Thyroid gland (tissue), 4 donors: Measurements from ENCODE around the gene CCDC8.
"Not testable (repeated sequence)": the region's sequence is repeated elsewhere in the genome, so short reads cannot be mapped to it uniquely, and the experiment has no call there.

ENCODE experiments used
- CTCF ChIP-seq, 6 experiments: fragments of 200-600 bp in 3 of 6; fragments of 450-650 bp in 3 of 6; sonication (generic) in 3 of 6; IDR thresholded peaks; one replicate each; pipeline ENCODE4 v1.5.1; 2016 to 2019; ENCODE audit warnings: antibody characterized with exemption in 6 of 6, mild to moderate bottlenecking in 2 of 6, inconsistent platforms in 1 of 6, moderate library complexity in 1 of 6
- POLR2A ChIP-seq, 2 donors: fragments of 450-650 bp; IDR thresholded peaks; one replicate each; pipeline ENCODE4 v1.6.1; 2017; ENCODE audit warnings: antibody characterized with exemption in 2 of 2, mild to moderate bottlenecking in 2 of 2, moderate library complexity in 1 of 2

- TF ChIP-seq CTCF, POLR2A (IDR thresholded peaks at IDR 0.05): not testable (repeated sequence)
Measured at GRCh38 chr19:46414899-46415298, 1.5 kb upstream of the CCDC8 start.
